HepG2 (cell line): ENCODE measurements around the gene SRSF7.

Experiments used
- ATF1 ChIP-seq: IDR thresholded peaks from 2 replicates; pipeline ENCODE4 v1.6.1; 2016; ENCODE audit warnings: mild to moderate bottlenecking, control low read depth
- CTCF ChIP-seq: sonication (generic); formaldehyde crosslinking; IDR thresholded peaks from 2 replicates; pipeline ENCODE4 v1.5.0; 2020; ENCODE audit warnings: mild to moderate bottlenecking, missing genetic modification reagents, moderate library complexity
- FOXM1 ChIP-seq: sonication (generic); formaldehyde crosslinking; IDR thresholded peaks from 2 replicates; pipeline ENCODE4 v1.5.0; 2020; ENCODE audit warnings: missing genetic modification reagents
- SSRP1 ChIP-seq: IDR thresholded peaks from 2 replicates; pipeline ENCODE4 v1.6.1; 2016; ENCODE audit warnings: control low read depth
- TAF1 ChIP-seq: sonication (generic); formaldehyde crosslinking; IDR thresholded peaks from 2 replicates; pipeline ENCODE4 v1.4.0; 2020; ENCODE audit warnings: missing genetic modification reagents
- TGIF2 ChIP-seq: IDR thresholded peaks from 2 replicates; pipeline ENCODE4 v1.6.1; 2016; ENCODE audit warnings: control low read depth, missing compliant biosample characterization
- U2AF2 ChIP-seq: fragments of 200-400 bp; formaldehyde crosslinking; IDR thresholded peaks from 2 replicates; pipeline ENCODE4 v1.6.1; 2017; ENCODE audit warnings: low read depth, mild to moderate bottlenecking, low read length
- ZNF512 ChIP-seq: sonication (generic); formaldehyde crosslinking; IDR thresholded peaks from 2 replicates; pipeline ENCODE4 v1.4.0; 2020; ENCODE audit warnings: mild to moderate bottlenecking, missing genetic modification reagents

- TF ChIP-seq ZNF512: no peak
- no peak for TF ChIP-seq U2AF2
- no peak for TF ChIP-seq TGIF2 (CRISPR knock-in tag)
- no peak for TF ChIP-seq CTCF (CRISPR knock-in tag)
- no peak for TF ChIP-seq ATF1 (CRISPR knock-in tag)
- TF ChIP-seq TAF1 (CRISPR knock-in tag): no peak
- no peak for TF ChIP-seq SSRP1
- no peak for TF ChIP-seq FOXM1
Measured at GRCh38 chr2:38731090-38731489, 20.1 kb downstream of the SRSF7 start.
